SK-N-SH treated with all-trans-retinoic acid at 6 μM for 48 hours (cell line): ENCODE results near the gene EBF3.

ENCODE experiments used
- GLIS3 ChIP-seq: fragments of 250-450 bp; sonication (Bioruptor Pico); IDR thresholded peaks from 2 replicates; pipeline ENCODE4 v1.5.0; 2020; ENCODE audit warnings: mild to moderate bottlenecking, moderate library complexity
- PATZ1 ChIP-seq: fragments of 250-450 bp; sonication (Bioruptor Pico); IDR thresholded peaks from 2 replicates; pipeline ENCODE4 v1.8.0; 2020; ENCODE audit warnings: mild to moderate bottlenecking, moderate library complexity, borderline replicate concordance
- ZFP3 ChIP-seq: fragments of 250-450 bp; sonication (Bioruptor Pico); IDR thresholded peaks from 2 replicates; pipeline ENCODE4 v1.5.0; 2020; ENCODE audit warnings: mild to moderate bottlenecking, moderate library complexity
- ZNF565 ChIP-seq: fragments of 450-650 bp; formaldehyde crosslinking; conservative IDR thresholded peaks from 2 replicates; pipeline ENCODE4 v1.5.0; 2020; ENCODE audit warnings: low read depth, mild to moderate bottlenecking, moderate library complexity
- ZNF70 ChIP-seq: fragments of 450-650 bp; formaldehyde crosslinking; IDR thresholded peaks from 2 replicates; pipeline ENCODE4 v1.5.0; 2020; ENCODE audit warnings: mild to moderate bottlenecking, moderate library complexity
- ZNF8 ChIP-seq: fragments of 450-650 bp; formaldehyde crosslinking; IDR thresholded peaks from 2 replicates; pipeline ENCODE4 v1.5.0; 2020; ENCODE audit warnings: mild to moderate bottlenecking, moderate library complexity

GRCh38 chr10:129971381-129972144 lies 7.5 kb upstream of the EBF3 start:
- no peak for TF ChIP-seq ZNF70 (CRISPR knock-in tag)
- no peak for TF ChIP-seq GLIS3 (CRISPR knock-in tag)
- TF ChIP-seq ZFP3 (CRISPR knock-in tag) = no peak
- TF ChIP-seq ZNF8 (CRISPR knock-in tag) = no peak
- TF ChIP-seq ZNF565 = no peak
- no peak for TF ChIP-seq PATZ1 (CRISPR knock-in tag)
